Prostate gland (tissue), 2 donors: Measurements from ENCODE around the gene LHX4. TPM values are rescaled to one million over a fixed set of nuclear protein-coding genes. Genes with fewer than 3 reads are reported as not detected.
A peak's percentile ranks its signal among the peaks of the same experiment; 100 is the strongest.

ENCODE experiments used
- DNase-seq: peaks from one replicate; pipeline ENCODE4 v3.0.0-alpha.2; 2019; ENCODE audit warnings: low spot score
- H3K27ac ChIP-seq, 2 donors: fragments of 200-600 bp; sonication (generic); 2 replicates each; pipeline ENCODE4 v1.5.1; 2017 to 2019
- H3K27me3 ChIP-seq: fragments of 200-600 bp; sonication (generic); replicated peaks from 2 replicates; pipeline ENCODE4 v1.5.1; 2019; ENCODE audit not compliant: insufficient read depth
- H3K36me3 ChIP-seq, 2 donors: fragments of 200-600 bp; sonication (generic); 1 replicate in 1 of 2; 2 replicates in 1 of 2; pipeline versions ENCODE4 v1.5.1 to v1.8.1; 2017 to 2019
- H3K4me1 ChIP-seq: fragments of 200-600 bp; sonication (generic); replicated peaks from 2 replicates; pipeline ENCODE4 v1.5.1; 2019
- H3K4me3 ChIP-seq, 2 donors: fragments of 200-600 bp; sonication (generic); 2 replicates each; pipeline ENCODE4 v1.5.1; 2017 to 2019
- H3K9me3 ChIP-seq: fragments of 200-600 bp; sonication (generic); 2 replicates; pipeline ENCODE4 v1.5.1; 2017
- CTCF ChIP-seq, 4 experiments: fragments of 200-600 bp in 2 of 4; fragments of 450-650 bp in 2 of 4; sonication (generic) in 2 of 4; IDR thresholded peaks; 1 replicate in 3 of 4; 2 replicates in 1 of 4; pipeline ENCODE4 v1.5.1; 2016 to 2019; ENCODE audit warnings: antibody characterized with exemption in 4 of 4, mild to moderate bottlenecking in 2 of 4, moderate library complexity in 2 of 4
- POLR2A ChIP-seq: fragments of 450-650 bp; IDR thresholded peaks from one replicate; pipeline ENCODE4 v1.6.1; 2016; ENCODE audit warnings: antibody characterized with exemption, mild to moderate bottlenecking
- POLR2AphosphoS5 ChIP-seq: sonication (generic); formaldehyde crosslinking; IDR thresholded peaks from one replicate; pipeline ENCODE4 v1.6.1; 2017; ENCODE audit warnings: antibody characterized with exemption
- WGBS: methylation state at CpG from one replicate; pipeline ENCODE4 v1.1.5; 2018; 5-methylcytosine and 5-hydroxymethylcytosine counted together
- intact Hi-C: fragments of 100-400 bp; cut with DNase I; formaldehyde crosslinking; loops from one replicate; pipeline ENCODE4 v1.14.2; 2022
- total RNA-seq, 2 donors: library from RNA; depleted of rRNA; stranded (reverse); fragments of >200 nt; gene quantifications; one replicate each; pipeline ENCODE4 v1.1.0, GENCODE V29; 2016

Gene LHX4
- total RNA-seq, 2 donors from 2014 or later: not detected

DNA sequence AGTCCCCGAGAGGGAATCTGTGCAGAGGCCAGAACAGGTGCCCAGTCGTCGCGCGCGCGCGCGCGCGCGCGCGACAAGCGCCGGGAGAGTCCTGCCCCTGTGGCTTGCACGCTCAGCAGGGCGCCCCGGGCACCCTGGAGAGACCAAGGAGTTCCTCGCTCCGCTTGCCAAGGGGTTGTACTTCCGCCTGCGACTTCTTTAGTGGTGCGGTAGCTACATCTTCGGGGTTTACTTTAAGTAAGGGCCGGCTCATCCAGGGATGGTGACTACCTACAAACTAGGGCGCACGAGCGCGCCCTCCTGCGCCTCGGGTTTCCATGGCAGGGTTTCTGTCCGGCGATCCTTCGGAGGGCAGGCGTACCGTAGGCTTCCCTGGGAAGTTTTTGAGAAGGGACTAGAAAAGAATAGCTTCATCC lies 1.4 kb downstream of the LHX4 start:
- no peak for TF ChIP-seq POLR2AphosphoS5
- no peak for TF ChIP-seq CTCF (IDR thresholded peaks at IDR 0.05)
- no peak for TF ChIP-seq POLR2A
- 2% methylated on average over 37 of the region's 37 CpGs for WGBS
- DNase-seq: no peak
- H3K9me3 ChIP-seq: no peaks in the 10 kb centered on the region
- H3K4me3 ChIP-seq: peak overlapping the region; percentile 10 to 43
- H3K27ac ChIP-seq: no peak overlapping the region
- H3K36me3 ChIP-seq: no peaks in the 10 kb centered on the region
- H3K4me1 ChIP-seq: peaks cover 14% of the 10 kb centered on the region
- intact Hi-C loops: no loop called here
- H3K27me3 ChIP-seq: peaks cover 56% of the 10 kb centered on the region

- TF ChIP-seq POLR2A: no peak
- TF ChIP-seq POLR2AphosphoS5: no peak
- no peak for TF ChIP-seq CTCF (IDR thresholded peaks at IDR 0.05)
- H3K27me3 ChIP-seq: peaks cover 55% of the 10 kb centered on the region
- H3K4me1 ChIP-seq: peaks cover 14% of the 10 kb centered on the region
- 3% methylated on average over 14 of the region's 14 CpGs for WGBS
- no peak overlapping the region for H3K27ac ChIP-seq
- H3K4me3 ChIP-seq: no peak overlapping the region
- DNase-seq: no peak
- intact Hi-C loops: no loop called here
- no peaks in the 10 kb centered on the region for H3K36me3 ChIP-seq
- no peaks in the 10 kb centered on the region for H3K9me3 ChIP-seq
These were observed 1.9 kb downstream of the LHX4 start for GRCh38 chr1:180231936-180232335.

DNA sequence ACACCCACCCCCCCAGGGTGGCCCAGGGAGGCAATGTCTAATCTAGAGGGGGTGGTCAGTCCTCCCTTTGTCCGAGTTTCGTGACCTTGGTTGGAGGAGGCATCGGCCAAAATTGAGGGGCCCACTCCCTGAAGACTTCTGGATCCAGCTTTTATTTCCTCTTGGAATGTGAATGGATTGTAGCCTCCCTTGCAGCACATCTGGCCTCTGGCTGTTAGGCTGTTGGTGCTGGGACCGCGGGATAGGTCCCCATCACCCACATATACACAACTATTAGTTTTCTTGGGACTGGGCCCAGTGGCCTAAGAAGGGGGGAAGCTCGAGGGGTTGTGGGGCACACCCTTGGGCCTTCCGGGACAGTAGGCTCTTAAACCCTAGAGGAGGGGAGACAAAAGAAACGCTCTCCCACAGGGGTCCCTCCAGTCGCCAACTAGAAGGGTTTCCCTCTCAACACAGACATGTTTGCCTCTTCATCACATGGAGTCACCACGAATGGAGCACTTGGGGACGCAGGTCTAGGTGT lies 2.5 kb downstream of the LHX4 start:
- Histone ChIP-seq H3K36me3 (no peaks in the 10 kb centered on the region), H3K4me3 (no peak overlapping the region), H3K4me1 (peaks cover 14% of the 10 kb centered on the region), H3K9me3 (no peaks in the 10 kb centered on the region), H3K27me3 (peaks cover 57% of the 10 kb centered on the region), H3K27ac (no peak overlapping the region)
- TF ChIP-seq CTCF (IDR thresholded peaks at IDR 0.05): no peak
- intact Hi-C loops: no loop called here
- DNase-seq: no peak
- WGBS: 7% methylated on average over 11 of the region's 11 CpGs

DNA sequence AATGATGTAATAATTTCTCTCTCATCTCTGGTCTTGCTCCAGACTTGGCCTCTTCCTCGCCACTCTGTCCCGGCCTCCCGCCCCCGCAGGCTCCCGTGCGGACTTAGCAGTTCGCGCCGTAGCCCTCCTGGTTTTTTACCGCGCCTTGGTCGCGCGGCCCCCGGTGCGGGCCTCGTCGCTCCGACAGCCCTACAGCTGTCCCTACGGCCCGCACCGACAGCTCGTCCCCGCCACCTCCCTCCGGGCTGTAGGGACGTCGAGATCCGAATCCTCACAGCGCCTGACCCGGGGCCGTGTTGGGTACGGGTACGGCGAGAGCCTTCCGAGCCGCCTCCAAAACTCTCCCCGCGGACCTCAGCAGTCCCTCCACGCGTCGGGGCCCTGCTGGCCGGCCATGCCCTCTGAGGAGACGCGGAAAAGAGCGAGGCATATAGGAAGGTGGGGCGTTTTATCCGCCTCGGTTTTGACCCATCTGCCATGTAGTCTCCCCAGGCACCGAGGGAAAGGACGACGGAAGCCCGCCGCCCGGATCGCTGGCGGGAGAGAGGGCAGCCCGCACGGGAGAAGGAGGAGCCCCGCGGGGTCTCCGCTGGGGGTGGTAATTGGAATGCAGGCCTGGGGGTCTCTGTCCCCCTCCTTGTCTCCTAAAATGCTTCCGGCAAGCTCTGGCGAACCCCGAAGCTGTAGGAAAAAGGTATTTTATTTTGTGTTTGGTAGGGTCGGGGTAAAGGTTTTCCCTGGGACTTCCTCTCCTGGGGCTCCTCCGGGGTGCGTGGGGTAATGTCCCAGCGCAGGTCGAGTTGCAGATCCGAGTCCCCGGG lies 3.3 kb downstream of the LHX4 start:
- Histone ChIP-seq H3K27ac (no peak overlapping the region), H3K4me3 (no peak overlapping the region), H3K27me3 (peaks cover 62% of the 10 kb centered on the region), H3K4me1 (peaks cover 14% of the 10 kb centered on the region), H3K9me3 (no peaks in the 10 kb centered on the region), H3K36me3 (no peaks in the 10 kb centered on the region)
- WGBS: 6% methylated on average over 71 of the region's 71 CpGs
- intact Hi-C loops: no loop called here
- no peak for DNase-seq
- TF ChIP-seq CTCF (IDR thresholded peaks at IDR 0.05): no peak
- no peak for TF ChIP-seq POLR2AphosphoS5
- TF ChIP-seq POLR2A: no peak
